Body of pancreas (tissue), 4 donors: Measurements from ENCODE around the gene CUL5. TPM values are rescaled to one million over a fixed set of nuclear protein-coding genes. Genes with fewer than 3 reads are reported as not detected.

Source experiments
- ATAC-seq: fragments of 150-250 bp; one replicate; pipeline ENCODE4 v1.9.1; 2016
- DNase-seq, 4 donors: peaks; one replicate each; pipeline ENCODE4 v3.0.0-alpha.2; 2019
- H3K27ac ChIP-seq, 4 donors: fragments of 200-600 bp; sonication (generic); 1 replicate in 3 of 4; 2 replicates in 1 of 4; pipeline versions ENCODE4 v1.5.1 to v1.6.1; 2016 to 2019; ENCODE audit warnings: mild to moderate bottlenecking in 1 of 4, mixed read lengths in 1 of 4, moderate library complexity in 1 of 4
- H3K27me3 ChIP-seq, 2 donors: fragments of 200-600 bp; sonication (generic); one replicate each; pipeline ENCODE4 v1.6.0; 2016; ENCODE audit warnings: mild to moderate bottlenecking in 1 of 2
- H3K36me3 ChIP-seq, 2 donors: fragments of 200-600 bp; sonication (generic); replicated peaks in 1 of 2; 2 replicates each; pipeline ENCODE4 v1.5.1; 2016; ENCODE audit warnings: low read depth in 2 of 2; ENCODE audit not compliant: insufficient read depth in 1 of 2
- H3K4me1 ChIP-seq: fragments of 200-600 bp; sonication (generic); one replicate; pipeline ENCODE4 v1.6.0; 2016
- H3K4me3 ChIP-seq, 2 donors: fragments of 200-600 bp; sonication (generic); 1 replicate in 1 of 2; 2 replicates in 1 of 2; pipeline ENCODE4 v1.5.1; 2016 to 2019
- H3K9me3 ChIP-seq, 3 donors: fragments of 200-600 bp; sonication (generic); 1 replicate in 2 of 3; 2 replicates in 1 of 3; pipeline ENCODE4 v1.5.1; 2016
- POLR2A ChIP-seq, 3 donors: fragments of 450-650 bp; IDR thresholded peaks; one replicate each; pipeline ENCODE4 v1.6.1; 2016; ENCODE audit warnings: antibody characterized with exemption in 3 of 3, mild to moderate bottlenecking in 2 of 3
- WGBS, 2 donors: methylation state at CpG; one replicate each; pipeline ENCODE4 v1.1.5; 2017; 5-methylcytosine and 5-hydroxymethylcytosine counted together
- intact Hi-C: fragments of 100-400 bp; cut with DNase I; formaldehyde crosslinking; loops from one replicate; pipeline ENCODE4 v1.15.1; 2023
- total RNA-seq, 2 donors: library from RNA; depleted of rRNA; stranded (reverse); fragments of >200 nt; gene quantifications; one replicate each; pipeline ENCODE4 v1.1.0, GENCODE V29; 2016
- TF ChIP-seq, protein P1 (sequence below), 7 experiments: fragments of 450-650 bp in 4 of 7; fragments of 200-600 bp in 3 of 7; sonication (generic) in 3 of 7; IDR thresholded peaks; one replicate each; pipeline ENCODE4 v1.5.1; 2016 to 2019; ENCODE audit warnings: antibody characterized with exemption in 7 of 7

Gene CUL5
- total RNA-seq, 2 donors from 2014 or later: 13.7 to 39.9 TPM

DNA sequence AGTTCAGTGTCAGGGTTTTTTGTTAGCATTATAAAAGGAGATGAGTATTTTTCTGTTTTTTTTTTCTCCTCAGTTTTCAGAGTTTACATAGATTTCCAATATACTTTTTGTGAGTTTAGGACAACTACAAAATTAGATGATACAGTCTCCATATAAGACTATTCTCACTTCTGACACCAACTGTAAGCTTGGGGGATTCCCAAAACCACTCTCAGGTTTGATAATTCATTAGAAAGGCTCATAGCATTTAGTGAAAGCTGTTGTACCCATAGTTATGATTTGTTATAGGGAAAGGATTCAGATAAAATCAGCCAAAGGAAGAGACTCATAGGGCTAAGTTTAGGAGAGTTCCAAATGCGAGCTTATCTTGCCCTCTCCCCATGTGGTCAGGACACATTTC, 24.1 kb downstream of the CUL5 start:
- Histone ChIP-seq H3K4me1 (peaks cover 12% of the 10 kb centered on the region), H3K27ac (no peak overlapping the region), H3K4me3 (no peak overlapping the region), H3K36me3 (peaks cover 0 to 6% of the 10 kb centered on the region in 2 donors), H3K27me3 (no peaks in the 10 kb centered on the region), H3K9me3 (no peaks in the 10 kb centered on the region)
- no peak for ATAC-seq
- 50 to 72% methylated on average over 1 of the region's 1 CpG for WGBS, 2 donors
- TF ChIP-seq POLR2A (IDR thresholded peaks at IDR 0.05): no peak
- TF ChIP-seq, protein P1, sequence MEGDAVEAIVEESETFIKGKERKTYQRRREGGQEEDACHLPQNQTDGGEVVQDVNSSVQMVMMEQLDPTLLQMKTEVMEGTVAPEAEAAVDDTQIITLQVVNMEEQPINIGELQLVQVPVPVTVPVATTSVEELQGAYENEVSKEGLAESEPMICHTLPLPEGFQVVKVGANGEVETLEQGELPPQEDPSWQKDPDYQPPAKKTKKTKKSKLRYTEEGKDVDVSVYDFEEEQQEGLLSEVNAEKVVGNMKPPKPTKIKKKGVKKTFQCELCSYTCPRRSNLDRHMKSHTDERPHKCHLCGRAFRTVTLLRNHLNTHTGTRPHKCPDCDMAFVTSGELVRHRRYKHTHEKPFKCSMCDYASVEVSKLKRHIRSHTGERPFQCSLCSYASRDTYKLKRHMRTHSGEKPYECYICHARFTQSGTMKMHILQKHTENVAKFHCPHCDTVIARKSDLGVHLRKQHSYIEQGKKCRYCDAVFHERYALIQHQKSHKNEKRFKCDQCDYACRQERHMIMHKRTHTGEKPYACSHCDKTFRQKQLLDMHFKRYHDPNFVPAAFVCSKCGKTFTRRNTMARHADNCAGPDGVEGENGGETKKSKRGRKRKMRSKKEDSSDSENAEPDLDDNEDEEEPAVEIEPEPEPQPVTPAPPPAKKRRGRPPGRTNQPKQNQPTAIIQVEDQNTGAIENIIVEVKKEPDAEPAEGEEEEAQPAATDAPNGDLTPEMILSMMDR (IDR thresholded peaks at IDR 0.05): no peak
- intact Hi-C loops: no loop called here
- DNase-seq: no peak

DNA sequence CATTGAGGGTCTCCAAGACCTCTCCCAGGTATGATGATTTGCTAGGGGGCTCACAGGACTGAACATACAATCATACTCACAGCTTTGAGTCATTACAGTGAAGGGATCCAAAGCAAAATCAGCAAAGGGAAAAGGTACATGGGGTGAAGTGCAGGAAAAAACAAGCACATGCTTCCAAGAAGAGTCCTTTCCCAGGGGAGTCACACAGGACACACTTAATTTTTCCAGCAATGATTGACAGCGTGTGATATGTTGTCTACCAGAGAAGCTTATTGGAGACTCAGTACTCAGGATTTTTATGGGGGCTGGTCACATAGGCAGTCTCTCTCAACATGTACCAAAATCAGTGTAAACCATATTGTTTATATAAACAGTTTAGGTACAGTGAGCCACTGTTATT, 25.3 kb downstream of the CUL5 start:
- Histone ChIP-seq H3K4me3 (no peak overlapping the region), H3K36me3 (peaks cover 0 to 6% of the 10 kb centered on the region in 2 donors), H3K9me3 (no peaks in the 10 kb centered on the region), H3K4me1 (peaks cover 3% of the 10 kb centered on the region), H3K27ac (no peak overlapping the region), H3K27me3 (no peaks in the 10 kb centered on the region)
- intact Hi-C loops: no loop called here
- TF ChIP-seq POLR2A (IDR thresholded peaks at IDR 0.05): no peak
- TF ChIP-seq, protein P1 (IDR thresholded peaks at IDR 0.05): no peak
- ATAC-seq: no peak
- DNase-seq: no peak
- 80 to 87% methylated on average over 1 of the region's 1 CpG for WGBS, 2 donors

DNA sequence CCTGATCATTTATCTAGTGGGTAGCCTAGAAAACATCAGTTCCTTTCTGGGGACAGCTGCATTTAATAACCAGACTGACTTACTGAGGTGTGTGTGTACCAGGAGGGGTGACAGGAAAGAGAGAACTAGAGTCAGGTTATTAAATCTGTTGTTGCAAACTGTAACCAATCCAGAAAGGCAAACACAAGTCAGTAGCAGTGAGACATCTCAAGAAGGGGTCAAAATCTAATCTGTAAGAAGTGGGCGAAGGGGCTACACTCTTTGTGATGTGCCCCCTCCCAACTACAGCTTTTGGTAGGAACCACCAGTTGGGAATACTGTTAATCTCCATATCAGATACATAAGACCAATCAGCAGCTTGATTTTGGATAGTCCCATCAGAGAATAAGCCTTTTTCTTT, 26.3 kb downstream of the CUL5 start:
- H3K4me1 ChIP-seq: no peaks in the 10 kb centered on the region
- H3K27me3 ChIP-seq: no peaks in the 10 kb centered on the region
- DNase-seq (no peak), ATAC-seq (no peak)
- TF ChIP-seq POLR2A (IDR thresholded peaks at IDR 0.05): no peak
- TF ChIP-seq, protein P1 (IDR thresholded peaks at IDR 0.05): no peak
- H3K27ac ChIP-seq: no peak overlapping the region
- no peak overlapping the region for H3K4me3 ChIP-seq
- peaks cover 0 to 6% of the 10 kb centered on the region in 2 donors for H3K36me3 ChIP-seq
- intact Hi-C loops: no loop called here
- 96 to 100% methylated on average over 1 of the region's 1 CpG for whole genome bisulfite sequencing, 2 donors
- H3K9me3 ChIP-seq: no peaks in the 10 kb centered on the region

DNA sequence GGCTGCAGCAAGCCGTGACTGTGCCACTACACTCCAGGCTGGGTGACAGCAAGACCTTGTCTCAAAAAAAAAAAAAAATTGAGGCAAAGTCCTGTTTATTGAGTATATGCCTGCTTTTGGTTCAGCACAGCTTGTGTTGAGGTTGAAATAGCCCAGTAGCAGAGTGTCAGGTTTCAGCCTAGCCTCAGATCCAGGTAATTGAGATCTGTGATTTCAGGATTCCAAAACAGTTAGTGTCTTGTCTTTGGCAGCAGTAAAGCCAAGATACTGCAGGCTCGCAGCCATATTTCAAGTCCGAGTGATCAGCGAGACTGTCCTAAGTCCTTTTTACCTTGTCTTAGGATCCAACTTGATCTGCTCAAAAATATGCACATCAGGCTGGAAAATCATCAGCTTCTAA, 27.0 kb downstream of the CUL5 start:
- 92 to 99% methylated on average over 4 of the region's 4 CpGs for WGBS, 2 donors
- Histone ChIP-seq H3K4me1 (no peaks in the 10 kb centered on the region), H3K36me3 (peaks cover 0 to 6% of the 10 kb centered on the region in 2 donors), H3K27me3 (no peaks in the 10 kb centered on the region), H3K4me3 (no peak overlapping the region), H3K9me3 (no peaks in the 10 kb centered on the region), H3K27ac (no peak overlapping the region)
- intact Hi-C loops: no loop called here
- DNase-seq: no peak
- no peak for ATAC-seq
- no peak for TF ChIP-seq POLR2A (IDR thresholded peaks at IDR 0.05)
- TF ChIP-seq, protein P1 (IDR thresholded peaks at IDR 0.05): no peak

DNA sequence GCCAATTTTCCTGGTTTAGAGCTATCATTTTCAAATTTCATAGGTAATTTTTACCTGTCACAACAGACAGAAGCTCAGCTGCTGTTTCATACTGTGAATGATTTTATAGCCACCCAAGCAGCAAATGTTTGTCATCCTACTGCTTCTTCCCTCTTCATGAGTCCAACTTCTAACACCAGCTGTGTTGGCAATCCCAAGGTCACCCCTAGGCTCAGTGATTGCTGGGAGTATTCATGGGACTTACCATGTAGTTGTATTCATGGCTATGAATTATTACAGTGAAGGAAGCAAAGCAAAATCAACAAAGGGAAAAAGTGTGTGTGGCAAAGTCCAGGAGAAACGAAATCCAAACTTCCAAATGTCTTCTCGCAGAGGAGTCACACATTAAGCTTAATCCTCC, 28.5 kb downstream of the CUL5 start:
- 74 to 81% methylated on average over 2 of the region's 2 CpGs for WGBS, 2 donors

More for the DNA sequence above, 28.5 kb downstream of the CUL5 start:
- intact Hi-C loops: no loop called here
- DNase-seq (no peak), ATAC-seq (no peak)
- Histone ChIP-seq H3K9me3 (no peaks in the 10 kb centered on the region), H3K4me3 (no peak overlapping the region), H3K27ac (no peak overlapping the region), H3K27me3 (no peaks in the 10 kb centered on the region), H3K4me1 (no peaks in the 10 kb centered on the region), H3K36me3 (peaks cover 0 to 6% of the 10 kb centered on the region in 2 donors)
- no peak for TF ChIP-seq POLR2A (IDR thresholded peaks at IDR 0.05)
- TF ChIP-seq, protein P1 (IDR thresholded peaks at IDR 0.05): no peak
